HS-27A (cell line): ENCODE data around the gene UBL5.

Source experiments
- DNase-seq: peaks from one replicate; pipeline ENCODE4 v3.0.0-alpha.2; 2012; ENCODE audit warnings: low read depth, missing footprints

The UBL5 gene

DNA sequence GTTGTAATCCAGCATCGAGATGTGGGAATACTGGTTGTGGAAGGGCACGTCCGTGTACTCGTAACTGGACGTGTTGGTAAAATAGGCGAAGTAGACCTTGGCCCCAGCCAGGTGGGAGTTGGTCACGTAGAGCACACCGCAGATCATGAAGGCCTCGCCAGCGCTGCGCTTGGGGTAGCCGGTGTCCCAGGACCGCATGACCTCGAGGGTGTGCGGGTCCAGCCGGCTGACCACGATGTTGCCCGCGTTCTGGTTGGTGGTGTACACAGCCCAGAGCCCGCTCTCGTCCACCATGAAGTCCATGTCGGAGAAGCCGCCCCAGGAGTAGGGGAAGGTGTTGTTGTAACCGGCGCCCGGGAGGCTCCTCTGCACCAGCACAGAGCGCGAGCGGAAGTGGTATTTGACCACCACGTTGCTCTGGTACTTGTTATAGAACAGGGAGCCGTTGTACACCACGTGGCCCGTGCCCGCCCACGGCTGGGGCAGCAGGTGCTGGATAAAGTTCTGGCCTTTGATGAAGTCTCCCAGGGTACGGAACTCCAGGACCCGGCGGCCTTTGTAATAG is 26.6 kb downstream of the UBL5 start:
- no peak for DNase-seq

DNA sequence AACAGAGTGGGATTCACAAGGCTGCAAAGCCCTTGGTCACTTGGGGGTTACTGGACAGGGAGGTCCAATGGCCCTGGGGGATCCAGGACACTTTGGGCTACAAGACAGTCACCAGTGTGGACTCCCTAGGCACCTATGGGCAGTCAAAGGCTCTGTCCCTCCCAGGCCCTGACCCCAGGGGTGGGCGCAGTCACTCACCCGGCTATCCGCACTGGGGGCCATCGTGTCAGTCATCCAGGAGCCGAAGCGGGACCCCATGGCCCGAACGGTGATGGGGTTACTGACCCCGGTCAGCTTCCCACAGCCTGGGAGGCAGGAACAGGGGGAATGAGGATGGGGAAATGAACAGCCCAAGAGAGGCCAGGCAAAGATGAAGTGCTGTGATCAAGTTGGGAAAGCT is 28.9 kb downstream of the UBL5 start:
- DNase-seq = no peak

DNA sequence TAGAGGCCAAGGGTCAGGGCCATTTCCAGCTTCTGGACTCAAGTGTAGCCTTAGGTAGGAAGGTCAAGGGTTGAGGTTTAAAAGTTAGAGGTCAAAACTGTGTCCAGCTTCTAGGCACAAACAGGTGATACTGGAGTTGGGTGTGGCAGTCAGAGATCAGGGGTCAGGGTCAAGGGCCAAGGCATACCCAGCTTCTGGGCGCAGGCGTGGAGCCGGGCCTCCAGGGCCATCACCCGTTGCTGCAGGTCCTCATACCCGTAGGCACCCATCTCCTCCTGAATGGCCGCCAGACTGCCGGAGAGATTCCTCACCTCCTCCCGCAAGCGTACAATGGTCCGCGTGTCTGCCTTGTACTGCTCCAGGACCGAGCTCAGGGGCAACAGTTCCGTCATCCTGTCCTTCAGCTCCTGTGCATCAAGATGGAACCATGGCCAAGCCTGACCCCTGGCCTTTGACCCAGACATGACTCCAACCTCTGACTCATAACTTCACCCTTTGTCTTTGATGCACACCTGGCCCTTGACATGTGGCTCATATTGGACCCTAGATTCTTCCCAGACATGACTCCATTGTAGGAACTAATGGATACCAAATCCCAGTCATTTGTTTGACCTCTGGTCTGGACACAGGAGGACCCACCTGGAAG is 29.5 kb downstream of the UBL5 start:
- no peak for DNase-seq

DNA sequence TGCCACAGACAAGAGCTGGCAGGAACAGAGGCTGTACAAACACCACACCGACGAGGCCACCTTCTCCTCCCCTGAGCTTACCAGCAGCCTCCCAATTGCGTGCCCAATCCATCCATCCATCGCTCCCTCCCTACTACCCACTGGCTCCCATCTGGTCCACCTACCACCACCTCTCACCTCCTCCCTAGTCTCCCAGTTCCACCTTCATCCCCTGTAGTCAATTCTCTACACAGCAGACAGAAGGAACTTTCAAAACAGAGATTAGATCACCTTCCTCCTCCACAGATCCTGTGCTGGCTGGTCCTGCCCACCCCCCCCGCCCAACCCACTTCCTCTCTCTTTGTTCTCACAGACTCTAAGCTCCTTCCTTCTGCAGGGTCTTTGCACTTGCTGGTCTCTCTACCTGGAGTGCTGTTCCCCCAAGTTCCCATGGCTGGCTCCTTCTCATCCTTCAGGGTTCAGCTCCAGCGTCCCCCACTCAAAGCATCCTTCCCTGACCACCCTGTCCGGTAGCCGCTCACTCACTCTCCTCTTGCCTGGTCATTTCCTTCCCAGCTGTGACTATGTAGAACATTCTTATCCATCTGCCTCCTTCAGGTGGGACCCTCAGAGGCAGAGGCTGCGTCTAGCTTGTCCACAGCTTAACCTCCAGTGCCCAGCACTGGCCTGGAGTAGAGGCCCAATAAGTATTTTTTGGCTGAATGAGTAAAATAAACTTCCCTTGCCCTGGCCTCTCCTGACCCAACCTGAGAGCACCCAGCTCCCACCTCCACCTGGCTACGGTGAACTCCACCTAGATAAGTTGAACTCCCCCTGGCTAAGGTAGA is 30.4 kb downstream of the UBL5 start:
- DNase-seq = no peak

DNA sequence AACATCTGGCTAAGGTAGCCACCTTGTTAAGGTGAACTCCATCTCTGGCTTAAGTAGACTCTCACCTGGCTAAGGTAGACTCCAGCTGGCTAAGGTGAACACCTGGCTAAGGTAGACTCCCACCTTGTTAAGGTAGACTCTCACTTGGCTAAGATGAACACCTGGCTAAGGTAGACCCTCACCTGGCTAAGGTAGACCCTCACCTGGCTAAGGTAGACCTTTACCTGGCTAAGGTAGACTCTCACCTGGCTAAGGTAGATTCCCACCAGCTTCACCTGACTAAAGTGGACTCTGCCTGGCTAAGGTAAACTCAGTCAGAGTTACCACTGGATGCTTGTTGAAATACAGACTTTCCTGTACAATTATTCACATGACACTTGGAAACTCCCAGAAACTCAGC is 31.0 kb downstream of the UBL5 start:
- no peak for DNase-seq

GRCh38 chr19:9860407-9860806 is 32.7 kb downstream of the UBL5 start:
- no peak for DNase-seq

- no peak for DNase-seq
Observed at GRCh38 chr19:9861503-9861902, 33.8 kb downstream of the UBL5 start.

DNA sequence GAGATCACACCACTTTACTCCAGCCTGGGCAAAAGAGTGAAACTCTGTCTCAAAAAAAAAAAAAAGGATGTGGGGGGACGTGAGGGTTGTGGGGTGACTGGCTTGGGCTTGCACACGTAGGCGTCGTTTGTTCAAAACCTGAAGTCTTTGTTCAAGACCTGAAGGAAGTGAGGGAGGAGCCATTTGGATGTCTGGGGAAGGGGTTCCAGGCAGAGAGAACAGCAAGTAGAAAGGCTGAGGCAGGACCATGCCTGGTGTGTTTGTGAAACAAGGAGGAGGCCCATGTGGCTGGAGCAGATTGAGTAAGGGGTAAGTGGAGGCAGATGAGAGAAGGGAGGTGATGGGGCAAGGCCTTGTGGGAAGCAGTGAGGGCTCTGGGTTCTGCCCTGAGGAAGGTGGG is 35.2 kb downstream of the UBL5 start:
- no peak for DNase-seq

DNA sequence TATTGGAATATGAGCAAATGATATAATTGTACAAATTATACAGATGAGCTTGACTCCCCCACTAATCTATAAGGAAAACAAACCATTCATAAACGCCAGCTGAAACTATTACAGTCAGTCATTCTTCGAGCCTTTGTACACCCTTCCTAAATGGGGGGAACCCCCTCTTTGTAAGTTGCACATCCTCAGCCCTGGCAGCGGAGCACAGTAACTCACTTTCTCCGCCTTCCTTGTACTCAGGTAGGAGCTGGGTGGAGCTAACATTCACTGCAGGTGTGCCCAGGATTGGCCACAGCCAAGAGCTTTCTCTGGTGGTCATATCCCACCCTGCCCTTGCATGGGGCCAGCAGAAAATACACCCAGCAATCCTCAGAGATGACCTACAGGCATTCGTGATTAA is 36.0 kb downstream of the UBL5 start:
- DNase-seq = no peak

DNA sequence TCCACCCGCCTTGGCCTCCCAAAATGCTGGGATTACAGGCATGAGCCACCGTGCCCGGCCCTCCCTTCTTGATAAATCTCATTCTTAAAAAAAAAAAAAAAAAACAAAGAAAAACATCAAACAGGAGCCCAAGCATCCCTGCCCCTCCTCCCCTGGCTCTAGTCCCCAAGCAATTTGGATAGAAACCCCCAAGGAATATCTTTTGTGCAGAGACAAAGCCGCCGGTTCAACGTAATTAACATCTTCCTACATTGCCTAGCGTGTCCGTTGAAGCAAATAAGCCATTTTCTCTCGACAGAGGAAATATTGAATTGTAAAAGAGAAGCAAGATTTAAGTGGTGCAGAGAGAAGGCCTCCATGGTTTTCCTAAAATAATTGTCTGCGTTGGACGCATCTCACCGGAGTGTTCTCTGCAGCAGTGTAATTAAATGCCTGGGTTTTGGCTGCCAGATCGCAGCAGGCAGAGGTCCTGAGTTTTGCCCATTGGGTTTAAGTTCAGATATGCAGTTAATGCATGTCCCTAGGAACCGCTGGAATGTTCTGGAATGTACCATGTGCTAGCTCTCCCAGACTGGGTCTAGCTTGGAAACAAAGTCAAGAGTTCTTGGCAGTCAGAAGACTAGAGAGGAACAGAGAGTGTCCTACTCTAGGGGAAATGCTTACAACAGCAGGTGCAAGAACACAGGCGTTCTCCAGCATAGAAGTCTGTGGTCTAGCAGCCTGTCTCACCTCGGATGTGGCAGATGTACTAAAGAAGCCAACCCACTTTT is 38.2 kb downstream of the UBL5 start:
- no peak for DNase-seq

DNA sequence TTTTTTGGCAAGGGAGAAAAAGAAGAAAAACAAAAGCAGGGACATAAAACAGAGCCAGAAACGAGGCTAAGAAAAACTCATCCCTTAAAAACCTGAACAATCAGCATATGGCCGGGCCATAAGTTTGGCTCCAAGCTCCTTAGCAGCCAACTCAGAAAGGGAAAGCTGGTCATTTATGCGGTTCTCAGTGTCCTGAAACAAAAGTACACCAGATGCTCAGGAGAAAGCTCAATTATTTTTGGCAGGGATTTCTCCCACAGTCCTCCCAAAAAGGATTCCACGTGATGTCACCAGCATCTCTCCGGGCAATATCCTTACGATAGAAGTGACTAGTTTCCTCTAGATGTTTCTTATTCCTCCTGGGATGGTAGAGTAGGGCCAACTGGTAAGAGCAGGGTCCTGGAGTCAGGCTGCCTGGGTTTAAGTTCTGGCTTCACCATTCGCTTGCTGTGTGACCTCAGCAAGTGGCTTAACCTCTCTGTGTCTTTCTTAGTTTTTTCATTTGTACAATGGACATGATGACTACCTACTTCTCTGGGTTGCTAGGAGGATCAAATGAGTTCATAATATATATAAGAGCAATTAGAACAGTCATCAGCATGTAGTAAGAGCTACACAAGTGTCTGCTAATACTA is 41.4 kb downstream of the UBL5 start:
- no peak for DNase-seq

- DNase-seq = no peak
Observed at GRCh38 chr19:9871626-9872338, 44.1 kb downstream of the UBL5 start.

DNA sequence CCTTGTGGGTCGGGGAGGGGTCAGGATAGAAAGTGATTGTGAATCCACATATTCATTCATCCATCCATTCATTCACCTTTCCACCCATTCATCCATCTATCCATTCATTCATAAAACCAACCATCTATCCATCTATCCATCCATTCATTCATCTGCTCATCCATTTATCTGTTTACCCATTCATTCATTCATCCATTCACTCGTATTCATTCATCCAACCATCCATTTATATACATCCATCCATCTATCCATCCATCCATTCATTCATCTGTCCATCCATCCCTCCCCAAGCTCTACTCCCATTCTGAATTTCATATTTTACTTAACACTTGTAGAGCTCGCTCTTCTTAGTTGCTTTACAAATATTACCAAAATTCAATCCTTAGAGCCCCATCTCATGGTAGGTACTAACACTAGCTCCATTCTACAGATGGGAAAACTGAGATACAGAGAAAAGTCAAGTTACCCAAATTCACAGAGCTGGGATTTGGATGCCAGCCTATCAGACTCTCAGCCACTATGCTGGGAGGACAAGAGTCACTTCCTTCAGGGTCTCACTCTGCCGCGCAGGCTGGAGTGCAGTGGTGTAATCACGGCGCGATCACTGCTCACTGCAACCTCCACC is 45.0 kb downstream of the UBL5 start:
- DNase-seq = no peak

- no peak for DNase-seq
Observed at GRCh38 chr19:9875031-9875627, 47.4 kb downstream of the UBL5 start.

DNA sequence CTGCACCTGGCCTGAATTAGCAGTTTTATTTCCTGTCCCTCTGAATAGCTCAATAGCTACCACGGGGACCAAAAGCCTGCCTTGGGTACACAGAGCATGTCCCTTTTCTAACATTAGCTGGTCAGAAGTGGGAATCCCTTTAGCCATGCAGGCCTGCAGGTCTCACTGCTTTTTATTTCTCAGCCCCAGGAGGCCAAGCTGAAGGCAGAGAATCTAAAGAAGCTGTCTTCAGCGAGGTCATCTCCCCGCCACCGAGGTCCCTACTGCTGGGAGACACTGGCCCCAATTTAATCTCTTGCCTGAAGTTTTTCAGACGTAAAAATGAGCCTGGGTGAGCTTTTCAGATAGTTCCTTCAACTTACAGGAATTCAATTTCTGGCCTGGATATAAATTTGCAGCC is 48.1 kb downstream of the UBL5 start:
- no peak for DNase-seq

DNA sequence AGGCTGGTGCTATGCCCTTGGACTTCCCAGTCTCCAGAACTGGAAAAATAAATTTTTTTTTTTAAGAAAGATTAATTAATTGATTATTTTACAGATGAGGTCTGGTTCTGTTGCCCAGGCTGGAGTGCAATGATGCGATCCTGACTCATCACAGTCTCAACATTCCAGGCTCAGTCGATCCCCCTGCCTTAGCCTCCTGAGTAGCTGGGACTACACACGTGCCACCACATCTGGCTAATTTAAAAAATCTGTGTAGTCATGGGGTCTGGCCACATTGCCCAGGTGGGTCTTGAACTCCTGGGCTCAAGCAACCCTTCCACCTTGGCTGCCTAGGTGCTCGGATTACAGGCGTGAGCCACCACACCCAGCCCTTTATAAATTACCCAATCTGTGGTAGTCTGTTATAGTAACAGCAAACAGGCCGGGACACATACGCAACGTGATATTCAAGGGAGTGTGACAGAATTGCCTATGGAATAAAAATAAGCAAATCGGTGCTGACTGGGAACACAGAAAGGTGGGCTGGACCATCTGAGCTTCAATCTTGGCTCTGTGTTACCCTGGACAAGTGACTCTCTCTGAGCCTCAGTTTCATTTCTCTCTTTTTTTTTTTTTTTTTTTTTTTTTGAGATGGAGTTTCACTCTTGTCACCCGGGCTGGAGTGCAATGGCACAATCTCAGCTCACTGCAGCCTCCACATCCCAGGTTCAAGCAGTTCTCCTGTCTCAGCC is 50.2 kb downstream of the UBL5 start:
- DNase-seq = peak; percentile 15

GRCh38 chr19:9878511-9879196 is 50.9 kb downstream of the UBL5 start:
- DNase-seq = no peak
